ENCODE results near the gene GRK5.

GRCh38 chr10:119197921-119198320 lies 9.4 kb upstream of the GRK5 start:
- TF ChIP-seq CTCF (IDR thresholded peaks at IDR 0.05) (no peak), POLR2A (IDR thresholded peaks at IDR 0.05) (no peak)
